Measurements from ENCODE around the gene SOAT1. TPM values are rescaled to one million over a fixed set of nuclear protein-coding genes. Genes with fewer than 3 reads are reported as not detected.

Gene SOAT1
- total RNA-seq, 2 donors from 2014 or later = 19.1 to 25.4 TPM

GRCh38 chr1:179303200-179303785 is 9.7 kb downstream of the SOAT1 start:
- H3K27me3 ChIP-seq = no peaks in the 10 kb centered on the region
- 15 to 27% methylated on average over 3 of the region's 3 CpGs for WGBS, 2 donors
- TF ChIP-seq POLR2A (IDR thresholded peaks at IDR 0.05) (no peak), CTCF (IDR thresholded peaks at IDR 0.05) (no peak)
- H3K4me3 ChIP-seq = no peak overlapping the region
- DNase-seq (no peak), ATAC-seq (no peak)
- no peak overlapping the region for H3K27ac ChIP-seq
- no peaks in the 10 kb centered on the region for H3K9me3 ChIP-seq
- peaks cover 0 to 2% of the 10 kb centered on the region in 2 donors for H3K36me3 ChIP-seq (replicated peaks in 1 of 2; ENCODE audit: insufficient read depth in 1 of 2, low read depth in 2 of 2)
- intact Hi-C loops (cut with DNase I) = no loop called here
- H3K4me1 ChIP-seq = peaks cover 17% of the 10 kb centered on the region

GRCh38 chr1:179305450-179305849 is 11.9 kb downstream of the SOAT1 start:
- H3K27ac ChIP-seq = no peak overlapping the region

GRCh38 chr1:179310291-179310690 is 16.7 kb downstream of the SOAT1 start:
- H3K4me1 ChIP-seq = peaks cover 9% of the 10 kb centered on the region
- ATAC-seq = no peak
- H3K9me3 ChIP-seq = no peaks in the 10 kb centered on the region
- H3K4me3 ChIP-seq = no peak overlapping the region
- TF ChIP-seq POLR2A (IDR thresholded peaks at IDR 0.05) (no peak), CTCF (IDR thresholded peaks at IDR 0.05) (no peak)
- no peaks in the 10 kb centered on the region for H3K27me3 ChIP-seq
- no peaks in the 10 kb centered on the region for H3K36me3 ChIP-seq (replicated peaks in 1 of 2; ENCODE audit: insufficient read depth in 1 of 2, low read depth in 2 of 2)
- intact Hi-C loops (cut with DNase I) = no loop called here
- WGBS, 2 donors = 41 to 75% methylated on average over 3 of the region's 3 CpGs
- no peak for DNase-seq
- H3K27ac ChIP-seq = no peak overlapping the region

More at GRCh38 chr1:179305450-179305849, 11.9 kb downstream of the SOAT1 start:
- intact Hi-C loops (cut with DNase I) = no loop called here
- 72 to 92% methylated on average over 1 of the region's 1 CpG for WGBS, 2 donors
- Histone ChIP-seq H3K4me1 (peaks cover 11% of the 10 kb centered on the region), H3K27me3 (no peaks in the 10 kb centered on the region), H3K9me3 (no peaks in the 10 kb centered on the region), H3K4me3 (no peak overlapping the region), H3K36me3 (replicated peaks in 1 of 2; ENCODE audit: insufficient read depth in 1 of 2, low read depth in 2 of 2) (peaks cover 0 to 2% of the 10 kb centered on the region in 2 donors)
- TF ChIP-seq CTCF (IDR thresholded peaks at IDR 0.05) = no peak
- no peak for TF ChIP-seq POLR2A (IDR thresholded peaks at IDR 0.05)
- no peak for DNase-seq
- no peak for ATAC-seq

GRCh38 chr1:179310721-179311120 is 17.1 kb downstream of the SOAT1 start:
- intact Hi-C loops (cut with DNase I) = no loop called here
- Histone ChIP-seq H3K4me3 (no peak overlapping the region), H3K36me3 (replicated peaks in 1 of 2; ENCODE audit: insufficient read depth in 1 of 2, low read depth in 2 of 2) (no peaks in the 10 kb centered on the region), H3K27me3 (no peaks in the 10 kb centered on the region), H3K4me1 (peaks cover 9% of the 10 kb centered on the region), H3K9me3 (no peaks in the 10 kb centered on the region), H3K27ac (no peak overlapping the region)
- TF ChIP-seq POLR2A (IDR thresholded peaks at IDR 0.05) (no peak), CTCF (IDR thresholded peaks at IDR 0.05) (no peak)
- ATAC-seq = no peak
- no peak for DNase-seq
- 77% methylated on average over 3 of the region's 3 CpGs for WGBS, 2 donors

GRCh38 chr1:179311149-179311700 is 17.6 kb downstream of the SOAT1 start:
- intact Hi-C loops (cut with DNase I) = no loop called here

More at GRCh38 chr1:179311149-179311700, 17.6 kb downstream of the SOAT1 start:
- Histone ChIP-seq H3K27ac (no peak overlapping the region), H3K4me1 (peaks cover 9% of the 10 kb centered on the region), H3K4me3 (no peak overlapping the region), H3K36me3 (replicated peaks in 1 of 2; ENCODE audit: insufficient read depth in 1 of 2, low read depth in 2 of 2) (no peaks in the 10 kb centered on the region), H3K9me3 (no peaks in the 10 kb centered on the region), H3K27me3 (no peaks in the 10 kb centered on the region)
- no peak for ATAC-seq
- WGBS, 2 donors = 84 to 88% methylated on average over 5 of the region's 5 CpGs
- no peak for TF ChIP-seq CTCF (IDR thresholded peaks at IDR 0.05)
- TF ChIP-seq POLR2A (IDR thresholded peaks at IDR 0.05) = no peak
- DNase-seq = no peak

All from body of pancreas (tissue), 4 donors.